NOMO-1 treated with dmso at 0.1 percent for 144 hours (cell line): ENCODE measurements around the gene TICAM1.
"Not testable (repeated sequence)": the region's sequence is repeated elsewhere in the genome, so short reads cannot be mapped to it uniquely, and the experiment has no call there.

Experiments used
- DNase-seq: peaks from one replicate; lab custom pipeline; 2025; ENCODE audit not compliant: unreplicated experiment; lab: John Stamatoyannopoulos, UW

Gene TICAM1

GRCh38 chr19:4845975-4846374 is 14.5 kb upstream of the TICAM1 start:
- not testable (repeated sequence) for DNase-seq

- DNase-seq: no peak
Observed at GRCh38 chr19:4844348-4845179, 13.1 kb upstream of the TICAM1 start.

- no peak for DNase-seq
Observed at GRCh38 chr19:4843647-4843965, 12.1 kb upstream of the TICAM1 start.

GRCh38 chr19:4839192-4839591 is 7.7 kb upstream of the TICAM1 start:
- DNase-seq: no peak

- no peak for DNase-seq
Observed at GRCh38 chr19:4832776-4833175, 1.3 kb upstream of the TICAM1 start.

- DNase-seq: not testable (repeated sequence)
Observed at GRCh38 chr19:4831979-4832340, 448 bp upstream of the TICAM1 start.

GRCh38 chr19:4830768-4831265 is 695 bp downstream of the TICAM1 start:
- DNase-seq: no peak

GRCh38 chr19:4830332-4830731 is 1.2 kb downstream of the TICAM1 start:
- DNase-seq: no peak

GRCh38 chr19:4829001-4829712 is 2.4 kb downstream of the TICAM1 start:
- DNase-seq: no peak

- no peak for DNase-seq
Observed at GRCh38 chr19:4823577-4823976, 7.9 kb downstream of the TICAM1 start.

GRCh38 chr19:4822354-4822753 is 9.2 kb downstream of the TICAM1 start:
- not testable (repeated sequence) for DNase-seq

- DNase-seq: no peak
Observed at GRCh38 chr19:4821265-4821664, 10.2 kb downstream of the TICAM1 start.

- DNase-seq: no peak
Observed at GRCh38 chr19:4817467-4818277, 13.8 kb downstream of the TICAM1 start.

GRCh38 chr19:4816950-4817278 is 14.6 kb downstream of the TICAM1 start:
- no peak for DNase-seq

- no peak for DNase-seq
Observed at GRCh38 chr19:4816202-4816949, 15.1 kb downstream of the TICAM1 start.

GRCh38 chr19:4815426-4816201 is 15.9 kb downstream of the TICAM1 start:
- peak; percentile 88 for DNase-seq

GRCh38 chr19:4814625-4815425 is 16.7 kb downstream of the TICAM1 start:
- no peak for DNase-seq

- peak; percentile 64 for DNase-seq
Observed at GRCh38 chr19:4811328-4812131, 20.0 kb downstream of the TICAM1 start.

GRCh38 chr19:4807188-4807587 is 24.3 kb downstream of the TICAM1 start:
- peak; percentile 75 for DNase-seq
